Measurements from ENCODE around the gene NKG7. TPM values are rescaled to one million over a fixed set of nuclear protein-coding genes. Genes with fewer than 3 reads are reported as not detected.

Gene NKG7
- total and polyA plus RNA-seq, 2 of the 13 experiments (the other 11 are each of a cell fraction or from before 2014, with no cell fraction given), result 0.40 TPM; not detected in 1

- TF ChIP-seq KLF12 (CRISPR knock-in tag; IDR thresholded peaks at IDR 0.05; ENCODE audit: borderline replicate concordance), result peak; percentile 65; the same call in 1 of the 2 replicates
- TF ChIP-seq YEATS4 (CRISPR knock-in tag; IDR thresholded peaks at IDR 0.05; ENCODE audit: borderline replicate concordance), result peak; percentile 66; the same call in 1 of the 2 replicates
- no peak for TF ChIP-seq ZNF660 (CRISPR knock-in tag; IDR thresholded peaks at IDR 0.05; ENCODE audit: borderline replicate concordance, low read depth)
- peak; percentile 93 for TF ChIP-seq MYPOP (CRISPR knock-in tag; IDR thresholded peaks at IDR 0.05)
- TF ChIP-seq ZC3H4 (CRISPR knock-in tag; IDR thresholded peaks at IDR 0.05; ENCODE audit: borderline replicate concordance), result no peak
- no peak for TF ChIP-seq ETV5 (CRISPR knock-in tag; IDR thresholded peaks at IDR 0.05; ENCODE audit: borderline replicate concordance)
- peak; percentile 66 for TF ChIP-seq ZNF607 (CRISPR knock-in tag; IDR thresholded peaks at IDR 0.05; ENCODE audit: borderline replicate concordance)
- no peak for TF ChIP-seq THAP7 (CRISPR knock-in tag; IDR thresholded peaks at IDR 0.05)
- TF ChIP-seq ZNF136 (CRISPR knock-in tag; IDR thresholded peaks at IDR 0.05; ENCODE audit: low read depth), result no peak
- TF ChIP-seq CHD2 (IDR thresholded peaks at IDR 0.05; ENCODE audit: low read depth, low read length), result peak; percentile 87
- peak; percentile 61; the same call in 1 of the 2 replicates for TF ChIP-seq THAP9 (CRISPR knock-in tag; IDR thresholded peaks at IDR 0.05; ENCODE audit: borderline replicate concordance)
- peak; percentile 43; the same call in 1 of the 2 replicates for TF ChIP-seq HNF4G (IDR thresholded peaks at IDR 0.05; ENCODE audit: borderline replicate concordance, low read depth, low read length)
- TF ChIP-seq HNF4G (CRISPR knock-in tag; IDR thresholded peaks at IDR 0.05; ENCODE audit: borderline replicate concordance, low read depth), result no peak
- TF ChIP-seq ZNF768 (CRISPR knock-in tag; IDR thresholded peaks at IDR 0.05), result peak; percentile 42; the same call in 1 of the 2 replicates
- 0 out of 2 replicates have a peak, but pooled peaks have one; percentile 38 for TF ChIP-seq ZNF598 (CRISPR knock-in tag; IDR thresholded peaks at IDR 0.05; ENCODE audit: borderline replicate concordance)
- TF ChIP-seq PREB (CRISPR knock-in tag; IDR thresholded peaks at IDR 0.05), result no peak
- TF ChIP-seq ZNF580 (CRISPR knock-in tag; IDR thresholded peaks at IDR 0.05; ENCODE audit: borderline replicate concordance, low read depth), result peak; percentile 62; the same call in 1 of the 2 replicates
- no peak for TF ChIP-seq SUZ12 (IDR thresholded peaks at IDR 0.05; ENCODE audit: low read depth, low read length)
- 0 out of 2 replicates have a peak, but pooled peaks have one; percentile 53 for TF ChIP-seq ZBTB34 (CRISPR knock-in tag; IDR thresholded peaks at IDR 0.05)
- peak; percentile 66 for TF ChIP-seq SPEN (CRISPR knock-in tag; IDR thresholded peaks at IDR 0.05; ENCODE audit: low read depth)
- peak; percentile 65; the same call in 1 of the 2 replicates for TF ChIP-seq ZNF160 (CRISPR knock-in tag; IDR thresholded peaks at IDR 0.05)
Measured at GRCh38 chr19:51394050-51394836, 21.8 kb upstream of the NKG7 start (continued).

Measured in HepG2 (cell line).